ENCODE measurements around the gene ZNF524. TPM values are rescaled to one million over a fixed set of nuclear protein-coding genes. Genes with fewer than 3 reads are reported as not detected.

The ZNF524 gene
- total RNA-seq, 3 donors from 2014 or later, result 22.3 to 25.6 (median 25.4) TPM

DNA sequence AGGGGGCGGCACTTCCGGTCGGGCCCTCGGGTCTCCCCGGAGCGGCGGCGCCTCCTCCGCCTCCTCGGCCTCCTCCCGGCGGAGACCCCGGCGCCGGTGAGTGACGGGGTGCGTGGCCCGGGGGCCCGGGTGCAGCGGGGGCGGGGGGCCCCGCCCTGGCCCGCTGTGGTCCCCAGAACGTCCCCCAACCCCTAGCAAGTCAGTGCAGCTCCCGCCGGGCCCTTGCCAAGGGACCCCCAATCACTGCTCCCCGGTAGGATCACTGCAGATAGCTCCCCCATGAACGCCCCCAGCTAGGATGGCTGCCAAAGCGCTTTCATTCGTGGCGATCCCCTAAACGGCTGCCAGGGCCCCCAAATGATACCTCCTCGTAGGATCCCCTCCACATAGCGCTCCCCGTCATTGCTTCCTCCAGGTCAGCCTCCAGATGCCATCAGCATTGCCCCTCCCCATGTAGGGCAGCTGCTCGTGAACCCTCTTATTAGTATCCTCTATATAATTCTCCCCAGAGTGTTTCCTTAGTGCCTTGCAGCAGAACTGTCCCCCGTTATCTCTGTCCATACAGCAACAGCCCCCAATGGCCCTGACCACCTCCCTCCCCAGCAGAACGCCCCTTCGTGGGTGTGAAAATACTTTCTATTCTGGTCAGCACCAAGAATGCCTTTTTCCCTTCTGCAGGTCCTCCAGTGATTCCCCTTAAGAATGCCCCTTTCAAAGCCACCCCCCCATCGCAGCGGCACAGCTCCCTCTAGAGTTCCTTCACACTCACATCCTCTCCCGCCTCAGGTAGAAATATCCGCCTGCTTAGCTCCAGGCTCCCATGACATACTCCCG is 5.8 kb downstream of the ZNF524 start, which contains the start of gene ZNF865:
ZNF865 (plus strand) TSS at position 11 of the 834 bp plus-strand sequence. CDS start 7,972 bp downstream, outside the sequence.
- DNase-seq (ENCODE audit: low spot score in 2 of 2), result peak; percentile 57 to 72
- Histone ChIP-seq H3K36me3 (no peaks in the 10 kb centered on the region), H3K9me3 (no peaks in the 10 kb centered on the region), H3K27me3 (no peaks in the 10 kb centered on the region), H3K4me3 (peak within 1 kb of the TSS; percentile 88 to 91 (median 91)), H3K27ac (peak within 1 kb of the TSS; percentile 93 to 98), H3K4me1 (peaks cover 0 to 6% of the 10 kb centered on the region in 2 donors)
- TF ChIP-seq POLR2AphosphoS5 (IDR thresholded peaks at IDR 0.05), result no peak
- TF ChIP-seq, protein P1, sequence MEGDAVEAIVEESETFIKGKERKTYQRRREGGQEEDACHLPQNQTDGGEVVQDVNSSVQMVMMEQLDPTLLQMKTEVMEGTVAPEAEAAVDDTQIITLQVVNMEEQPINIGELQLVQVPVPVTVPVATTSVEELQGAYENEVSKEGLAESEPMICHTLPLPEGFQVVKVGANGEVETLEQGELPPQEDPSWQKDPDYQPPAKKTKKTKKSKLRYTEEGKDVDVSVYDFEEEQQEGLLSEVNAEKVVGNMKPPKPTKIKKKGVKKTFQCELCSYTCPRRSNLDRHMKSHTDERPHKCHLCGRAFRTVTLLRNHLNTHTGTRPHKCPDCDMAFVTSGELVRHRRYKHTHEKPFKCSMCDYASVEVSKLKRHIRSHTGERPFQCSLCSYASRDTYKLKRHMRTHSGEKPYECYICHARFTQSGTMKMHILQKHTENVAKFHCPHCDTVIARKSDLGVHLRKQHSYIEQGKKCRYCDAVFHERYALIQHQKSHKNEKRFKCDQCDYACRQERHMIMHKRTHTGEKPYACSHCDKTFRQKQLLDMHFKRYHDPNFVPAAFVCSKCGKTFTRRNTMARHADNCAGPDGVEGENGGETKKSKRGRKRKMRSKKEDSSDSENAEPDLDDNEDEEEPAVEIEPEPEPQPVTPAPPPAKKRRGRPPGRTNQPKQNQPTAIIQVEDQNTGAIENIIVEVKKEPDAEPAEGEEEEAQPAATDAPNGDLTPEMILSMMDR (IDR thresholded peaks at IDR 0.05), result peak in 2 of 3 donors; percentile 58 to 59
- TF ChIP-seq POLR2A (IDR thresholded peaks at IDR 0.05), result no peak
- intact Hi-C loops (cut with DNase I; ENCODE audit: low total_unique reads), result no loop called here

DNA sequence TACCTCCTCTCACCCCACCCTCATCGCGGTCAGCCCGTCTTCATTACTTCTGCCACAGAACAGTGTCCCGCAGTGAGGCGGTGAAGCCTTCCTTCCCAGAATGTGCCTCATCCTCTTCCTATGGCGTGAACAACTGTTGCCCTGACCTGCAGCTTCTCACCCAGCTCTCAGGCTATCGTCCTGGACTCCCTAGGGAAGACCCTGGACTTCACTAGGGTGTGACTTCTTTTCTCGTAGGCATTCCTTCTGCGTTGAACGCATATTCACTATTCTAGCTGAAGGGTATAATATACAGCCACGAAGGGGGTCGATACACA is 6.3 kb downstream of the ZNF524 start:
- H3K9me3 ChIP-seq, result no peaks in the 10 kb centered on the region
- TF ChIP-seq, protein P1 (IDR thresholded peaks at IDR 0.05), result no peak
- no peak for TF ChIP-seq POLR2A (IDR thresholded peaks at IDR 0.05)
- TF ChIP-seq POLR2AphosphoS5 (IDR thresholded peaks at IDR 0.05), result no peak
- peak overlapping the region; percentile 93 to 98 for H3K27ac ChIP-seq
- H3K4me1 ChIP-seq, result peaks cover 0 to 6% of the 10 kb centered on the region in 2 donors
- no peak for DNase-seq (ENCODE audit: low spot score in 2 of 2)
- no peaks in the 10 kb centered on the region for H3K27me3 ChIP-seq
- no peaks in the 10 kb centered on the region for H3K36me3 ChIP-seq
- H3K4me3 ChIP-seq, result peak overlapping the region; percentile 88 to 91 (median 91)
- intact Hi-C loops (cut with DNase I; ENCODE audit: low total_unique reads), result no loop called here

DNA sequence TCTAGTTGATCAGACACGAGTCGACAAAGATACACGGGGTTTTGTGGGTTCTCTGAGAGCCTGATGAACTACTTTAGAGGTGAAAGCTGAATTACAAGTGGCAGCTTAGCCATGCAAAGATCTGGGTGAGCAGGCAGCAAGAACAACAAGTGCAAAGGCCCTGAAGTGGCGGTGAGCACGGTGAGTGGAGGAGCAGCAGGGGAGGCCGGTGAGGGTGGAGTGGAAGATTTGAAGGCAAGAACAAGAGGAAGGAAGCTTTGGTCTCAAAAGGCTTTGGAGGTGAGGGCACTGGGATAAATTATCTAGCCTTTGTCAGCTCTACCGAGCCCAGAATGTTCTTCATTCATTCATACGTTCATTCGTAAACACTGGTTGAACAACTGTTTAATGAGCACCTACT is 6.7 kb downstream of the ZNF524 start:
- H3K27ac ChIP-seq, result peak overlapping the region; percentile 93 to 98
- intact Hi-C loops (cut with DNase I; ENCODE audit: low total_unique reads), result no loop called here

DNA sequence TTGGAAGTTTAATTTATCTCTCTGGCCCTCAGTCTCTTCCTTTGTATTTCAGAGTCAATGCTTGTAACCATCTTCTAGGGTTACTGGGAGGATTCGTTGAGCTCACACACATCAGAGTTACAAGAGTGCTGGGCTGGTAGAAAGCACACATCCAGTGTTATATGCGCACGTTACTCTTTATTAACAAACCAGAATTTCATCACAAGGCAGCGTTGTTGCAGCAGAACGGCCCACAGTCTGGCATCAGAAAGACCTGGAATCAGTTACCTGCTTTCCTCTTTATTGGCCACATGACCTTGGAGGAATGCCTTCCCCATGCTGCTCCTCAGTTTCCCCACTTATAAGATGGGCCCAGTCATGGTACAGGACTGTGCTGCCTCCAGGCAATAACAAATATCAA is 9.2 kb downstream of the ZNF524 start:
- no peak for DNase-seq (ENCODE audit: low spot score in 2 of 2)
- Histone ChIP-seq H3K27ac (no peak overlapping the region), H3K4me3 (no peak overlapping the region), H3K9me3 (no peaks in the 10 kb centered on the region), H3K36me3 (peaks cover 5% of the 10 kb centered on the region), H3K27me3 (no peaks in the 10 kb centered on the region), H3K4me1 (peaks cover 0 to 6% of the 10 kb centered on the region in 2 donors)
- TF ChIP-seq POLR2A (IDR thresholded peaks at IDR 0.05) (no peak), POLR2AphosphoS5 (IDR thresholded peaks at IDR 0.05) (no peak)
- intact Hi-C loops (cut with DNase I; ENCODE audit: low total_unique reads), result no loop called here

More for the DNA sequence above, 6.7 kb downstream of the ZNF524 start:
- Histone ChIP-seq H3K36me3 (no peaks in the 10 kb centered on the region), H3K9me3 (no peaks in the 10 kb centered on the region), H3K4me1 (peaks cover 0 to 6% of the 10 kb centered on the region in 2 donors), H3K4me3 (peak overlapping the region in 2 of 3 donors; percentile 88 to 91), H3K27me3 (no peaks in the 10 kb centered on the region)
- DNase-seq (ENCODE audit: low spot score in 2 of 2), result no peak
- TF ChIP-seq POLR2AphosphoS5 (IDR thresholded peaks at IDR 0.05) (no peak), POLR2A (IDR thresholded peaks at IDR 0.05) (no peak)
- TF ChIP-seq, protein P1 (IDR thresholded peaks at IDR 0.05), result no peak

DNA sequence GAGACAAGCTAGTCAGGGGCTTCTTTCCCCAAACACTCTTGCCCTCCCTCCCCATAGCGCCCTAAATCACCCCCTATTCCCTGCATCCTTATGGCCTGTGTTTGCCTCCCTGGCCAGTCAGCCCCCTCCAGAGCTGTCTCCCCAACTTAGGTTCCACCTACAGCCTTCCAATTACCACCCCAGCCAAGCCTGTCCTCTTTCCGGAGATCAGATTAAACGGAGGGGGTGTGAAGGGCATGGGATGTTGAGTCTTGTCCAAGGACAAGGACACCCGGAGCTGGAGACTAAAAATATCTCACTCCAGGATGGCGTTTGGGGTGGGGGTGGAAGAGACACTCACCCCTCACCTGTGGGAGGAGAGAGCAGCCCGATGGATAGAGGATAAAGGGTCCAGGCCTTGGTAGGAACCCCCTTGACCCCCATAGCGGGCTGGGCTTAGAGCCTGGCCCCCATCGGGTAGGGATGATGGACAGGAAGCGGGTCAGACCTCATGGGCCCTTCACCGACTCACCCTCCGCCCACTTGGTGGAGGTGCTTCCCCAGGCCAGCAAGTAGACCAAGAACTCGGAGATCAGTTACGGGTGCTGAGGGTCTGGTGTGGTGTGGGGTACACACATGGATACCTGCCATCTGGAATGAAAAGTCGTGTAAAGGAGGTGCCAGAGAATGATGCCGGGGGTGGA is 11.4 kb downstream of the ZNF524 start:
- no peak overlapping the region for H3K4me3 ChIP-seq
- no peaks in the 10 kb centered on the region for H3K9me3 ChIP-seq
- no peak for DNase-seq (ENCODE audit: low spot score in 2 of 2)
- intact Hi-C loops (cut with DNase I; ENCODE audit: low total_unique reads), result no loop called here
- H3K36me3 ChIP-seq, result peaks cover 22% of the 10 kb centered on the region
- no peak overlapping the region for H3K27ac ChIP-seq
- H3K4me1 ChIP-seq, result peaks cover 0 to 5% of the 10 kb centered on the region in 2 donors
- no peaks in the 10 kb centered on the region for H3K27me3 ChIP-seq
- TF ChIP-seq POLR2A (IDR thresholded peaks at IDR 0.05) (no peak), POLR2AphosphoS5 (IDR thresholded peaks at IDR 0.05) (no peak)
- TF ChIP-seq, protein P1 (IDR thresholded peaks at IDR 0.05), result no peak

Measured in breast epithelium (tissue), 4 donors.